Muscle of back (tissue), 11 donors: ENCODE data around the gene EP400. TPM values are rescaled to one million over a fixed set of nuclear protein-coding genes. Genes with fewer than 3 reads are reported as not detected.

Experiments
- DNase-seq, 3 donors: peaks; one replicate each; pipeline versions ENCODE4 v3.0.0 to v3.0.0-alpha.2; 2013
- polyA plus RNA-seq, 10 donors: library from polyadenylated mRNA; unstranded; fragments of 120-200 nt; gene quantifications; one replicate each; pipeline ENCODE4 v1.2.1, GENCODE V29; 2013; ENCODE audit not compliant: insufficient read length in 10 of 10

EP400 gene
- polyA plus RNA-seq, 10 donors = 18.9 to 31.9 (median 23.4) TPM

DNA sequence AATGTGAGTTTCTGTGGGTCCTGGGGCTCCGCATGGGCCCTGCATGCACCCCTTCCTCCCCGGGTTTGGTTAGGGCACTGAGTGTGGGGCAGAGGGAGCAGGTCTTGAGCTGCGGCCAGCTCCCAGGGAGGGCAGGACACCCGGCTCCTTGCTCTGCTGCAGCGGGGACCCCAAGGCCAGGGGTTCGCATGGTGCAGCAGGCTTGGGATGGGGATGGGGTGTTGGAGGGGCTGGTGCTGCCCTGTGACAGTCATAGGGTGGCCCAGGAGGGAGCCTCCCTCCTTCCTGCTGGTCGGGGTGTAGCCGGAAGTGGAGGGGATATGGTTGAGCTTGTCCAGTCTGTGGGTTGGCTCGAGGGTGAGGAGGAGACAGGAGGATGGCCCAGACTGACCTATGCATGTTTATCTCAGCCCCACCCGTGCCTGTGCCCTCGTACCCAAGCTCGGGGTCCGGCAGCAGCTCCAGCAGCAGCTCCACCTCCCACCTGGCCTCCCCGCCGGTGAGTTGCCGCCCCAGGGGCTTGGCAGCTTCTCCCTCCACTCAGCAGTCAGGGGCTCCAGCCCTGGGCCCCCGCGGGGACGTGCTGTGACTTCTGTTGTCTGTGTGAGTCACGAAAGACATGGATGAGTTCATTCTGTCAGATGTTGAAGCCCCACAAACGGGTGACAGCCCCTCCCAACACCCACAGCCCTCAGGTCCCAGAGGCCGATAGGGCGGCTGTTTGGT is 39.3 kb upstream of the EP400 start:
- DNase-seq = no peak

DNA sequence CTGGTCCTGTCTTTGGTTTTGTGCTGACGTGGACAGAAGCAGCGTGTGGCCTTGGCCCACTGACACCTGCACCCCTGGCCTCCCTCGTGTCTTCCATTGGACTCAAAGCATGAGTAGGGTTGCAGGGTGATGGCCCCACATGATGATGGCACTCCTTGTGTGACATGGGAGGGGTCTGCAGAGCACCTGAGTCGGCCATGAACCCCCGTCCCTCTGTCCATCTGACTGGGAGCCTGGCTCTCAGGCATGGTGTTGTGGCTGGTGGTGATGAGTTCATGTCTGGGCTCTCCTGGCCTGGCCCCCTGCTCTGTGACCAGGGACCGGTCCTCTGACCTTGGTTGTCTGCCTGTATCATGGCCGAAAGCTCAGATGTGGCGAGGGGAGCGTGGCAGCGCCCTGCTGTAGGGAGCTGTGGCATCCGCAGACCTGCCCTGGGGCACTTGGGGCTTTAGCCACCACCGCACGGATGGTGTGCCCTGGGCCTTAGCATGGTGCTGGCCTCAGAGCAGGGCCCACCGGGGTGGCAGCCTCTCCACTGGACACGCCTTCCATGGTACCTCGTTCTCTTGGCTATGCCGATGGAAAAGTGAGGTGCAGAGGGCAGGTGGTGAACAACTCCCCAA is 38.6 kb upstream of the EP400 start:
- no peak for DNase-seq

DNA sequence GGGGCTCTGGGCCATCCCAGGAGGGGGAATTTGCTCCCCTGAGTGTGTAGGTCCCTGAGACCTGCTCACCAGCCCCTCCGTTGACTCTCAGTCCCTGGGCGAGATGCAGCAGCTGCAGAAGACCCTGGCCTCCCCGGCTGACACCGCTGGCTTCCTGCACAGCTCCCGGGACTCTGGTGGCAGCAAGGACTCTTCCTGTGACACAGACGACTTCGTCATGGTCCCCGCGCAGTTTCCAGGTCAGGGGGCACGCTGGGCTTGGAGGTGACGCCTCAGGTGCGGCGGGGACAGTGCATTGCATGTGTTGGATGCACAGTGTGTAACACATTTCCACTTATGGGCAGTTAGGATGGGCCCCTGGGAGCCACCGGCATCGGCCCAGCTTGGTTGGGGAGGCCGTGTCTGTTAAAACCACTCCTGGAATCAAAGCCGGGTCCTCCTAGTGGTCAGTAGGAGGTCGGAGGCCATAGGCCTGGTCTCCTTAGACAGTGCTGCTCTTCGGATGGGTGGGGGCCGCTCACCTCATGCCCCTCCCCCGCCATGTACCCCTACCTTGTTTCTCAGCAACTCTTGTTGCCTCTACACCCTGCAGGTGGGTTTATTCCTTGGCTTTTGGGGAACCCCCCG is 37.8 kb upstream of the EP400 start:
- no peak for DNase-seq

- DNase-seq = peak in 1 of 3 donors; percentile 57
Observed at GRCh38 chr12:131912518-131913274, 37.0 kb upstream of the EP400 start.

DNA sequence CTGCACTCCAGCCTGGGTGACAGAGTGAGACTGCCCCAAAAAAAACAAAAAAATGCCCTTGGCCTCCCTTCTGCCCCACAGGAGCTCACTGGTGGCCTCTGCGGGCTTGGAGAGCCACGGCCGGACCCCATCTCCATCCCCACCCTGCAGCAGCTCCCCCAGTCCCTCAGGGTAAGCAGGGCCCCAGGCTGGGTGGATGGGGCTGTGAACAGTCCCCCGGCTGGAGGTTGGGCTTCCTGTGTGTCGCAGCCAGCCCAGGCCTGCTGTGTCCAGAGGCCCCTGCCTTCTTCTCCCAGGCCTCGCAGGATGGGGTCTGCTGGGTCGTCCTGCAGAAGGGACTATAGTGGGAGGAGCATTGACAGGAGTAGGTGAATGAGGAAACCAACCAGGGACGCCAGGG is 36.1 kb upstream of the EP400 start:
- no peak for DNase-seq

DNA sequence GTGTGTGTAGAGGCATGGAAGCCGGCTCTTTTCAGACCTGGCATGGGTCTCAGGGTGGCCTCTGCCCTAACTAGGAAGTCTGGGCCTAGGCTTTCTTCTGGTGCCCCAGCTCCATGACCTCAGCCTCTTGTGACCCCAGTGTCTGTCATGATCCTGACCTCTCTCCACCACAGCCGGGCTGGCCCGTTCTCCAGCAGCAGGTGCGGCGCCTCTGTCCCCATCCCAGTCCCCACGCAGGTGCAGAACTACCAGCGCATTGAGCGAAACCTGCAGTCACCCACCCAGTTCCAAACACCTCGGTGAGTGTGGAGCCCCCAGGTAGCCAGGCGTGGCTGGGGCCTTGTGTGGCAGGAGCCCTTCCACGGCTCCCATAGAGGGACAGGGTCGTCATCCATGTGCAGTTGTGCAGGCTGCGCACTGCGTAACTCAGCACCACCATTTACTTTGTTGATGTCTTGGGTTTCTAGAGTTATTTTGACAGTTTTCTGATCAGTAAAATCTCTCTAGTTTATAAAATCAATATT is 35.5 kb upstream of the EP400 start:
- no peak for DNase-seq

GRCh38 chr12:131915000-131915689 is 34.6 kb upstream of the EP400 start:
- DNase-seq = no peak

GRCh38 chr12:131915823-131916222 is 33.9 kb upstream of the EP400 start:
- DNase-seq = no peak

DNA sequence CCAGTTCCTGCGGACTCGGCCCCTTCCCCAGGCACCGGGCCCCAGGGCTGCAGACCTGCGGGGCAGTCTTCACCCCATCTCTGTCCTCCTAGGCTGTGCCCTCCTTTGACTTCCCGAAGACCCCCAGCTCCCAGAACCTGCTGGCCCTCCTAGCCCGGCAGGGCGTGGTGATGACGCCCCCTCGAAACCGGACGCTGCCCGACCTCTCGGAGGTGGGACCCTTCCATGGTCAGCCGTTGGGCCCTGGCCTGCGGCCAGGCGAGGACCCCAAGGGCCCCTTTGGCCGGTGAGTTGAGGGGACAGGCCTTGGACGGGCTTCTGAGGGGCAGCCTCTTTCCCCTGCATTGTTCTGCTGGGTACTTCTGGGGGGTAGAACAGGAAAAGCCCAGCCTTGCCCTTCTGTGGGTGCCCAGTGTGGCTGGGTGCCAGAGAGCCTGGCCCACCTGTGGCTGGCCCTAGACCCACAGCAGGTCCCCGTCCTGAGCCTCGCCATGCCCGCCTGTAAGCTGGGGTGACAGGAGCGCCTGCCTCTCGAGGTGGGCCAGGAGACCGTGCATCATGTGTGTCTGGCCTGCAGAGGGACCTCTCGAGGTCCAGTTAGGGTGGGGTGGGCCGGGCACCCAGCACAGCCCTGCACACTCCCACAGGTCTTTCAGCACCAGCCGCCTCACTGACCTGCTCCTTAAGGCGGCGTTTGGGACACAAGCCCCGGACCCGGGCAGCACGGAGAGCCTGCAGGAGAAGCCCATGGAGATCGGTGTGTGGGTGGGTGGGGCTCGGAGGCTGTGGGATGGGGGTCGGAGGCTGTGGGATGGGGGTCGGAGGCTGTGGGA is 33.2 kb upstream of the EP400 start:
- DNase-seq = no peak

DNA sequence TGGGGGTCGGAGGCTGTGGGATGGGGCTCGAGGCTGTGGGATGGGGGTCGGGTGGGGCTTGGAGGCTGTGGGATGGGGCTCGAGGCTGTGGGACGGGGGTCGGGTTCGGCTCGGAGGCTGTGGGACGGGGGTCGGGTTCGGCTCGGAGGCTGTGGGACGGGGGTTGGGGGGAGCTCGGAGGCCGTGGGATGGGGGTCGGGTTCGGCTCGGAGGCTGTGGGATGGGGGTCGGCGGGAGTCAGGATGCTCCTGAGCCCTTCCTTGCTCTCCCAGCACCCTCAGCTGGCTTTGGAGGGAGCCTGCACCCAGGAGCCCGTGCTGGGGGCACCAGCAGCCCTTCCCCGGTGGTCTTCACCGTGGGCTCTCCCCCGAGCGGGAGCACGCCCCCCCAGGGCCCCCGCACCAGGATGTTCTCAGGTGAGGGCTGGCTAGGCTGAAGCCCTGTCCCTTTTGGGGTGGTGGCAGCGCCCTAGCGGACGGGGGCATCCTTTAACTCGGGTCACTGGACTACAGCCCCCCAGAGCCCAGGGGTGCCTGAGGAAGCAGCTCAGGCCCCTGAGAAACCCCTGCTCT is 32.5 kb upstream of the EP400 start:
- no peak for DNase-seq

DNA sequence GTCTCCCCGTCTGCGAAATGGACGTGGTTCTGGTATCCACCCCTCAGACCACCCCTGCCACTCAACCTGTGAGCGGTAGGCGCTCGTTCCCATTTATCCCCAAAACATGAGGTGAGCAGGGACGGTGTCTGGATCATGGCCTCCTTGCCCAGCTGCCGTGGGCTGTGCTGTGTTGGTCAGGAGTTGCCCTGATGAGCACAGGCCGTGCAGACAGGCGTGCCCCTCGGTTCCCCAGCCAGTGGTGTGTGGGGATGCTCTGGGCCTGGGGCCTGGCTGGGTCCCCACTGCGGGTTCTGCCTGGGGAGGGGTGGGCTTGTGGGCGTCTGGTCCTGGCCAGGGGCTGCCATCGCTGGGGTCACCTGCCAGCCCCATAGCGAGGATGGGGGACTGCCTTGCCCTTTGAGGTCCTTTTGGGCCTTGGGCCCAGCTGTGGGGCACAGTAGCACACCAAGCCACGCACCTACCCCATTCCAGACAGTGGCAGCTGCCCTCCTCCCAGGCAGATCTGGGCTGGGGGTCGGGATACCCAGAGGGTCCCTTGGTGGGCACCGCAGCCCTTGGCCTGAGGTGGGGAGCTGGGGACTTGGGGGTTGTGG is 31.9 kb upstream of the EP400 start:
- no peak for DNase-seq

GRCh38 chr12:131918311-131919050 is 31.3 kb upstream of the EP400 start:
- DNase-seq = no peak

GRCh38 chr12:131919051-131919347 is 30.7 kb upstream of the EP400 start:
- no peak for DNase-seq

GRCh38 chr12:131919366-131920156 is 30.2 kb upstream of the EP400 start:
- no peak for DNase-seq

DNA sequence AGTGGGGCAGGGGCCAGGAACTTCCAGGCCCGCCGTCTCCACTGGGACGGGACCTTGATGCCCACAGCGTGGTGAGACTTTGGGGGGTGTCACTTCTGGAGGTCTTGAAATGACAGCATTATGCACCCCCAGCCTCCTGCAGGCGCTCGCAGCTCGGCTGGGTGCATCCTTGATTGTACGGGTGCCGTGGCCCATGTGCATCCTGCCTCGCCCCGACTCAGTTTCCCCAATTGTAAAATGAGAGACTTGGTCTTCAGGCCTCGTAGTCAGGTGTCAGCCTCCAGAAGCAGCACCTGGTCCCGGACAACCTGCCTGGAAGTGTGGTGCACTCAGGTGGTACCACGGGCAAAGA is 29.6 kb upstream of the EP400 start:
- no peak for DNase-seq

- no peak for DNase-seq
Observed at GRCh38 chr12:131920902-131921840, 28.6 kb upstream of the EP400 start.
